ENCODE results near the gene CDC26.
"Not testable (repeated sequence)": the region's sequence is repeated elsewhere in the genome, so short reads cannot be mapped to it uniquely, and the experiment has no call there.

CDC26 gene

GRCh38 chr9:113275157-113276131, at the start of gene CDC26, which contains the start of gene PRPF4:
TSS of gene CDC26 (minus strand) at chr9:113275572. CDS start at chr9:113272507, 3,065 bp downstream.
TSS of gene PRPF4 (plus strand) at chr9:113275658. CDS start at chr9:113275744, 86 bp downstream.
- DNase-seq (ENCODE audit: low spot score) = peak; percentile 95

- no peak for DNase-seq (ENCODE audit: low spot score)
Measured at GRCh38 chr9:113322671-113323070, 47.3 kb upstream of the CDC26 start.

- no peak for DNase-seq (ENCODE audit: low spot score)
Measured at GRCh38 chr9:113320051-113320450, 44.7 kb upstream of the CDC26 start.

- no peak for DNase-seq (ENCODE audit: low spot score)
Measured at GRCh38 chr9:113319054-113319453, 43.7 kb upstream of the CDC26 start.

- no peak for DNase-seq (ENCODE audit: low spot score)
Measured at GRCh38 chr9:113317777-113318176, 42.4 kb upstream of the CDC26 start.

- DNase-seq (ENCODE audit: low spot score) = no peak
Measured at GRCh38 chr9:113316030-113316429, 40.7 kb upstream of the CDC26 start.

- DNase-seq (ENCODE audit: low spot score) = no peak
Measured at GRCh38 chr9:113315231-113315630, 39.9 kb upstream of the CDC26 start.

GRCh38 chr9:113313261-113313660, 37.9 kb upstream of the CDC26 start:
- no peak for DNase-seq (ENCODE audit: low spot score)

- no peak for DNase-seq (ENCODE audit: low spot score)
Measured at GRCh38 chr9:113311961-113312360, 36.6 kb upstream of the CDC26 start.

GRCh38 chr9:113310538-113310937, 35.2 kb upstream of the CDC26 start:
- no peak for DNase-seq (ENCODE audit: low spot score)

GRCh38 chr9:113309204-113309813, 33.9 kb upstream of the CDC26 start:
- peak; percentile 42 for DNase-seq (ENCODE audit: low spot score)

GRCh38 chr9:113307396-113307975, 32.1 kb upstream of the CDC26 start:
- DNase-seq (ENCODE audit: low spot score) = no peak

GRCh38 chr9:113306566-113306965, 31.2 kb upstream of the CDC26 start:
- DNase-seq (ENCODE audit: low spot score) = no peak

- no peak for DNase-seq (ENCODE audit: low spot score)
Measured at GRCh38 chr9:113302792-113303418, 27.5 kb upstream of the CDC26 start, which contains the start of gene RNF183. TSS of gene RNF183 (minus strand) at chr9:113303376. CDS start at chr9:113298184, 5,192 bp downstream.

- DNase-seq (ENCODE audit: low spot score) = no peak
Measured at GRCh38 chr9:113301548-113301947, 26.2 kb upstream of the CDC26 start.

GRCh38 chr9:113299800-113300292, 24.5 kb upstream of the CDC26 start:
- no peak for DNase-seq (ENCODE audit: low spot score)

GRCh38 chr9:113298924-113299770, 23.8 kb upstream of the CDC26 start:
- DNase-seq (ENCODE audit: low spot score) = no peak

GRCh38 chr9:113298311-113298710, 22.9 kb upstream of the CDC26 start:
- no peak for DNase-seq (ENCODE audit: low spot score)

GRCh38 chr9:113296796-113297558, 21.6 kb upstream of the CDC26 start:
- DNase-seq (ENCODE audit: low spot score) = no peak

- not testable (repeated sequence) for DNase-seq (ENCODE audit: low spot score)
Measured at GRCh38 chr9:113296247-113296646, 20.9 kb upstream of the CDC26 start.
